ENCODE results near the gene ALX4. TPM values are rescaled to one million over a fixed set of nuclear protein-coding genes. Genes with fewer than 3 reads are reported as not detected.
A peak's percentile ranks its signal among the peaks of the same experiment; 100 is the strongest.

The ALX4 gene
- total and polyA plus RNA-seq, 2 donors (not counting 1 experiment from before 2014, with no cell fraction given), result not detected

GRCh38 chr11:44308923-44309477 is 939 bp downstream of the ALX4 start:
- TF ChIP-seq CTCF (IDR thresholded peaks at IDR 0.05), result no peak
- TF ChIP-seq EZH2 (IDR thresholded peaks at IDR 0.05; ENCODE audit: borderline replicate concordance, insufficient read depth, low read depth, low read length, poor library complexity, severe bottlenecking), result no peak
- DNase-seq (no peak), ATAC-seq (ENCODE audit: low read depth) (no peak)
- H3K4me3 ChIP-seq (ENCODE audit: control extremely low read depth in 1 of 5, extremely low read depth in 1 of 5, insufficient read depth in 1 of 5, low read depth in 2 of 5, low read length in 4 of 5), result peak overlapping the region in 3 of 5 experiments; percentile 15 to 50 (median 38)
- no peak overlapping the region for H3K27ac ChIP-seq (ENCODE audit: low read length in 2 of 2)
- 11% methylated on average over 57 of the region's 57 CpGs for WGBS (ENCODE audit: insufficient coverage)
- H3K27me3 ChIP-seq (replicated peaks in 1 of 4; ENCODE audit: control extremely low read depth in 1 of 4, control insufficient read depth in 3 of 4, insufficient read depth in 4 of 4, low read length in 3 of 4), result peaks cover 0 to 98% (median 66%) of the 10 kb centered on the region in 4 experiments
- H4K20me1 ChIP-seq (ENCODE audit: control insufficient read depth, insufficient read depth, low read length, poor library complexity, severe bottlenecking), result no peaks in the 10 kb centered on the region
- intact Hi-C loops (cut with micrococcal nuclease), result no loop called here
- no peaks in the 10 kb centered on the region for H3K79me2 ChIP-seq (ENCODE audit: control insufficient read depth, insufficient read depth, low read length)
- H3K4me1 Mint-ChIP-seq, result peaks cover 44% of the 10 kb centered on the region
- peak overlapping the region; percentile 55 for H3K9ac ChIP-seq (ENCODE audit: low read length)
- peak overlapping the region; percentile 38 for H2AFZ ChIP-seq (ENCODE audit: insufficient read depth, low read depth, low read length, poor library complexity, severe bottlenecking)
- H3K9me3 ChIP-seq (ENCODE audit: control extremely low read depth in 1 of 3, control insufficient read depth in 2 of 3, insufficient read depth in 1 of 3, low read length in 2 of 3), result peaks cover 0 to 44% (median 0%) of the 10 kb centered on the region in 3 donors
- H3K4me2 ChIP-seq (replicated peaks; ENCODE audit: low read depth, low read length, poor library complexity, severe bottlenecking), result peak overlapping the region; percentile 83
- no peak overlapping the region for H3K27ac Mint-ChIP-seq
- H3K4me1 ChIP-seq (ENCODE audit: control insufficient read depth in 2 of 2, insufficient read depth in 2 of 2, low read length in 2 of 2), result peaks cover 45 to 51% of the 10 kb centered on the region in 2 donors
- no peaks in the 10 kb centered on the region for H3K36me3 ChIP-seq (replicated peaks in 1 of 2; ENCODE audit: control extremely low read depth in 1 of 2, control insufficient read depth in 1 of 2, extremely low read depth in 1 of 2, insufficient read depth in 2 of 2, low read length in 1 of 2)
- ChIA-PET POLR2A (no interaction called here), CTCF (no interaction called here)
- H3K9me3 Mint-ChIP-seq (ENCODE audit: insufficient read depth), result no peaks in the 10 kb centered on the region
- peak overlapping the region; percentile 79 for H3K4me3 Mint-ChIP-seq
- H3K27me3 Mint-ChIP-seq, result peaks cover 81% of the 10 kb centered on the region

- 48% methylated on average over 20 of the region's 20 CpGs for WGBS (ENCODE audit: insufficient coverage)
- peaks cover 81% of the 10 kb centered on the region for H3K27me3 Mint-ChIP-seq
- Histone ChIP-seq H4K20me1 (ENCODE audit: control insufficient read depth, insufficient read depth, low read length, poor library complexity, severe bottlenecking) (no peaks in the 10 kb centered on the region), H3K27ac (ENCODE audit: low read length in 2 of 2) (no peak overlapping the region), H2AFZ (ENCODE audit: insufficient read depth, low read depth, low read length, poor library complexity, severe bottlenecking) (no peak overlapping the region), H3K79me2 (ENCODE audit: control insufficient read depth, insufficient read depth, low read length) (no peaks in the 10 kb centered on the region), H3K4me1 (ENCODE audit: control insufficient read depth in 2 of 2, insufficient read depth in 2 of 2, low read length in 2 of 2) (peaks cover 51 to 54% of the 10 kb centered on the region in 2 donors), H3K9me3 (ENCODE audit: control extremely low read depth in 1 of 3, control insufficient read depth in 2 of 3, insufficient read depth in 1 of 3, low read length in 2 of 3) (peaks cover 0 to 48% (median 0%) of the 10 kb centered on the region in 3 donors), H3K4me3 (ENCODE audit: control extremely low read depth in 1 of 5, extremely low read depth in 1 of 5, insufficient read depth in 1 of 5, low read depth in 2 of 5, low read length in 4 of 5) (no peak overlapping the region), H3K4me2 (replicated peaks; ENCODE audit: low read depth, low read length, poor library complexity, severe bottlenecking) (peak overlapping the region; percentile 83), H3K36me3 (replicated peaks in 1 of 2; ENCODE audit: control extremely low read depth in 1 of 2, control insufficient read depth in 1 of 2, extremely low read depth in 1 of 2, insufficient read depth in 2 of 2, low read length in 1 of 2) (no peaks in the 10 kb centered on the region), H3K27me3 (replicated peaks in 1 of 4; ENCODE audit: control extremely low read depth in 1 of 4, control insufficient read depth in 3 of 4, insufficient read depth in 4 of 4, low read length in 3 of 4) (peaks cover 0 to 98% (median 66%) of the 10 kb centered on the region in 4 experiments), H3K9ac (ENCODE audit: low read length) (no peak overlapping the region)
- intact Hi-C loops (cut with micrococcal nuclease), result no loop called here
- peak overlapping the region; percentile 44 for H3K4me3 Mint-ChIP-seq
- ATAC-seq (ENCODE audit: low read depth) (no peak), DNase-seq (no peak)
- ChIA-PET POLR2A (no interaction called here), CTCF (no interaction called here)
- H3K4me1 Mint-ChIP-seq, result peaks cover 45% of the 10 kb centered on the region
- no peaks in the 10 kb centered on the region for H3K9me3 Mint-ChIP-seq (ENCODE audit: insufficient read depth)
- TF ChIP-seq EZH2 (IDR thresholded peaks at IDR 0.05; ENCODE audit: borderline replicate concordance, insufficient read depth, low read depth, low read length, poor library complexity, severe bottlenecking), result no peak
- TF ChIP-seq CTCF (IDR thresholded peaks at IDR 0.05), result no peak
- no peak overlapping the region for H3K27ac Mint-ChIP-seq
Measured at GRCh38 chr11:44308256-44308922, 1.6 kb downstream of the ALX4 start.
